Activated CD8-positive, alpha-beta memory T cell treated with anti-CD3 and anti-CD28 coated beads, Interleukin-2, amount 50 U/mL, for 1 hour (primary cell): ENCODE measurements around the gene DGKE.
A peak's percentile ranks its signal among the peaks of the same experiment; 100 is the strongest.

Source experiments
- DNase-seq: peaks from one replicate; pipeline ENCODE4 v3.0.0-alpha.2; 2020; ENCODE audit errors: extremely low read depth

Gene DGKE

DNA sequence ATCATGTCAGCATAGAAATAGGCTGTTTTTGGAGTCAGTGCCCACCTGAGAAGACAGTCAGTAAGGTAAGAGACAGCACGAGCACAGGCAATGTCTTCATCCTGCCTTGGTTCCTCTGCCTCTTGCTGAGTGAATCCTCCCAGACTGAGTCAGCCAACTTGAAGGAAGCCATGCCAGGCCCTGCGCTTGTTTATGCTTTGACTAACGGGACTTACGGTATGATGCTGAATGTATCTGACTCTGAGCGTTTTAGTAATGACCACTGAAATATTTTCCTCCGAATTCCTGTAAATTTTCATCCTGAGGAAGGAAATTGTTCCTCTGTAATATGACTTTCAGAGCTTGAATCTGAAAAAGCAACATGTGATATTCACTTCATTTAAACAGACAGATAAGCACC is 18.2 kb upstream of the DGKE start:
- no peak for DNase-seq

DNA sequence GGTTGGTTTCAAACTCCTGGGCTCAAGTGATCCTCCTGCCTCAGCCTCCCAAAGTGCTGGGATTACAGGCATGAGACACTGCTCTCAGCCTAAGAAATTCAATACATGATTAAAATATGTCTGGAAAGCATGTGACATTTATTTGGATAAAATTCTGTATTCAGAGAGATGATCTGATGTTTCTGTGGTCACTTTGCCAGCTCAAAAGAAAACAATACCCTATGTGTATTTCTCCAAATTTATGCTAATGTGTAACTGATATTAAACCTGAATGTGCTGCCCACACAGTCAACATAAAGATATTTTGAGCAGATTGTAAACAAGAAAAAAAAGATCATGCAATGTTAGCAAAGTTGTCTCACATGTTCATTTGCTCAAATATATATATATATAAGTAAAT is 16.9 kb upstream of the DGKE start:
- DNase-seq = no peak

DNA sequence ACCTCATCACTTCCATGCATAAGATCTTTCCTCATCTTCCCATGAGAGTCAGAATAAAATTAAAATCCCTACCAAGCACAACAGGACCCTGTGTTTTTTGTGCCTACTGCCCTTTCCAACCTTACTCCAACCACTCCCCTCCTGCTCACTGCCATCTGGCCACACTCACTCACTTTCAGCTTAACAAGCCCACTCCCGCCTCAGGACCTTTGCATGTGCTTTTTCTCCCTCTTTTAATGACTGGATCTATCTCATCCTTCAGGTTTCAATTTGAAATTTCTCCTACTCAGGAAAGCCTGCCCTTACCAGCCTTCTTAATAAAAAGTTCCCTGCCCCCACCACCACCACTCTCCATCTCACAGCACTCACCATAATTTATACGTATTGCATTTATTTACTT is 14.9 kb upstream of the DGKE start:
- no peak for DNase-seq

DNA sequence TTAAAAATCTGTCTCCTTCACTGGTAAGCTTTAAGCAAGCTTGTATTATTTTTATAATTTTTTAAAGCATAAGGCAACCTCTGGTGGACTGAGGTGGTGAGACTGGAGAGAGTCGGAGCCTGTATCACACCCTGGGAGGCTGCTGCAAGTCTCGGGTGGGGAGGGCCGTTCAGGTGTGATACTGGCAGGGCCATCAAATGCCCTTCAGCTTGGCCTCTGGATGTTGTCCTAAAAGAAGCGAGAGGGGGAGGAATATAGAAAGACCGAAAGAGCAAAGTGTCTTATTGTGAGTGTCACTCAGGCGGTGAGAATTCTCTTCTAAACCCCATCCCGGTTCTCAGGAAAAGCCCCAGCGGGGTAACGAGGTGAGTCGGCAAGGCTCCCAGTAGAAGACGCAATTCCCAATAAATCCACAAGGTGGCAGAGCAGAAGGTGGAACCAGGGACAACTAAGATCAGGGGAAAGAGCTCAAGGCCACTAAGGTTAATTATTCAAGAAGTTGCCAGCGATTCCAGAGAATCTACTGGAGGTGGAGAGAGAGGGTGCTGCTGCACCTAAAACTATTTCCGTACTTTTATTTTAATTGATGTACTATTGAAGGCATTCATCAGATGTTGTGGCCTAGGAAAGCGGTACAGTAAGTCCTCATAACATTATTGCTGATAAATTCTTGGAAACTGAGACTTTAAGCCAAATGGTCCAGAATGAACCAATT is 14.4 kb upstream of the DGKE start:
- DNase-seq = peak; percentile 32

DNA sequence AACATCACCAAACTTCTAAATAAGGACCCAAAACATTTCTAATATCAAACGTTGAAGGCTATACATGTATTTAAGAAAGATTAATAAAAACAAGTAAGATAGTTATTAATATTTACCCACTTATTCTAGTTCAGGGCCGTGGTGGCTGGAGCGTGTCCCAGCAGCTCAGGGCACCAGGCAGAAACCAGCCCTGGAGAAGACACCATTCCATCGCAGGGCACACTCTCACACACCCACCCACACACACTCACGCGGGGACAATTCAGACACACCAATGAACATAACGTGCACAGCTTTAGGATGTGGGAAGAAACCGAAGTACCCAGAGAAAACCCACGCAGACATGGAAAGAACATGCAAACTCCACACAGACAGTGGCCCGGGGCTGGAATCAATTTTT is 13.7 kb upstream of the DGKE start:
- DNase-seq = no peak

DNA sequence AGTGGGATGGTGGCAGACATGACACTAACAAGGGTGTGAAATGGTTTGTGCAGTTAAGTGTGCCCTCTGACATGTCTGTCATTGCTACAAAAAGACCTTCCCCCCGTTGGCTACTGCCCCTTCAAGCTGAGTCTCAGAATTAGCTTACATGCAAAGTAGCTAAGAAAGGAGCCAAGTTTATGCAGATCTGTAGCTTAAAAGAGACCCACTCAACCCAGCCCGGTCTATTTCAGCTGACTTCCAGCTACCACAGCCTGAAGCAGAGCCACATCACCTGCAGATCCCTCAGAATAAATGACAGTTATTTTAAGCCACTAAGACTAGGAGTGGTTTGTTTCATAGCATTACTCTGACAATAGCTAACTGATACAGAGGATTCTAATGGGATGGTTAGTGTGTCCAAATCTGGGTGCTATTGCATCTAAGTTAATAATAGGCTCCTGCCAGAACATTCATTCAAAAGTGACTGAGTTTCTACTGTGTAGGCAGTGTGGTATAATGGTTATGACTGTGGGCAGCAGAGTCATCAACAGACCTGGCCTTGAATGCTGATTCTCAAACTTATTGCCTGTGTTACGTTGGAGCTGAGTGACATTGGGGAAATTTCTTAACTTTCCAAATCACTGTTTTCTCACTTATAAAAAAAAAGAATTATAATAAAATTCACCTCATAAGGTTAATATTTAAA is 12.0 kb upstream of the DGKE start:
- no peak for DNase-seq

DNA sequence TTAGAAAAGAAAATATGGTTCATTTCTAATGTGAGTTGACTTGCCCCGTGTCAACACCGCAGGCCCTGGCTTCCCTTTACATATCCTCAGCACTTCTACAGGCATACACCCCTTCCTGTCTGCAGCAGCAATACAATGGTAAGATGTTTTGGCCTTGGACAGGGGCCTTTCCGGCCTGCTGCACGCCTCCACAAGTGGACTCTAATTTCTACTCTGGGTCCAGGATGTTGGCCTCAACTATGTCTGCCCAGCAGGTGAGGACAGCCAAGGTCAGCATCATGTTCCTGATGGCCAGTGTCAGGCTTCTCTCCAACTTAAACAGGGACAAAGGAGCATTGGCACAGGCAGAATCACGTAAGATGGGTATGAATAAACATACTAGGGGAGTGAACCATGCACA is 11.2 kb upstream of the DGKE start:
- DNase-seq = no peak

DNA sequence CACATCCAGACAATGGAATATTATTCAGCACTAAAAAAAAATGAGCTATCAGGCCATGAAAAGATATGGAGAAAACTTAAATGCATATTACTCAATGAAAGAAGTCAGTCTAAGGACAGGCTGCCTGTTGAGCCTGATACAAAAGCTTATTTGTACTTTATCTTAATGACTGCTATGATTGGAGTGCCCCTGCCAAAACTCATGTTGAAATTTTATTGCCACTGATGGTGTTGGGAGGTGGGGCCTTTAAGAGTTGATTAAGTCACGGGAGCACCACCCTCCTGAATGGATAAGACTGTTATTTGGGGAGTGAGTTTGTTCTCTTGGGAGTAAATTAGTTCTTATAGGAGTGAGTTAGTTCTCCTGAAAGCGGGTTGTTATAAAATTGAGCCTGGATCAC is 10.1 kb upstream of the DGKE start:
- DNase-seq = no peak

DNA sequence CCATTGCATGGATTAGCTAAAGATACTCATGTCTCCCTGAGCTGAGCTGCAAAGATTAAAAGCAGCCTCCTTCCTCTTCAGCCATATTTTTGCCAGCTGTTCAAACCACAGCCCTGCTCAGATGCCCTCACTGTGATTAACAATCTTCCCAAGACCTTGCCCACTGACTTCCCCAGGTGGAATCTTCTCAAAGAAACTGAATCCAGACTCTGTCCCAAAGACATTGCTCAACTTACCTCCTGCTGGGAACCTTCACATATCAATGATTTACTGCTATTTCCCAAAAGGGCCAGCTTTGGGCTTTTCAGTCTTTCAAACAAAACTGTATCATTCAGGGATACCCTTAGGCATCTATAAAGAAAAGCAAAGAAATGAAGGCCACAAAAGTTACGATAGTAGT is 9.4 kb upstream of the DGKE start:
- DNase-seq = no peak

DNA sequence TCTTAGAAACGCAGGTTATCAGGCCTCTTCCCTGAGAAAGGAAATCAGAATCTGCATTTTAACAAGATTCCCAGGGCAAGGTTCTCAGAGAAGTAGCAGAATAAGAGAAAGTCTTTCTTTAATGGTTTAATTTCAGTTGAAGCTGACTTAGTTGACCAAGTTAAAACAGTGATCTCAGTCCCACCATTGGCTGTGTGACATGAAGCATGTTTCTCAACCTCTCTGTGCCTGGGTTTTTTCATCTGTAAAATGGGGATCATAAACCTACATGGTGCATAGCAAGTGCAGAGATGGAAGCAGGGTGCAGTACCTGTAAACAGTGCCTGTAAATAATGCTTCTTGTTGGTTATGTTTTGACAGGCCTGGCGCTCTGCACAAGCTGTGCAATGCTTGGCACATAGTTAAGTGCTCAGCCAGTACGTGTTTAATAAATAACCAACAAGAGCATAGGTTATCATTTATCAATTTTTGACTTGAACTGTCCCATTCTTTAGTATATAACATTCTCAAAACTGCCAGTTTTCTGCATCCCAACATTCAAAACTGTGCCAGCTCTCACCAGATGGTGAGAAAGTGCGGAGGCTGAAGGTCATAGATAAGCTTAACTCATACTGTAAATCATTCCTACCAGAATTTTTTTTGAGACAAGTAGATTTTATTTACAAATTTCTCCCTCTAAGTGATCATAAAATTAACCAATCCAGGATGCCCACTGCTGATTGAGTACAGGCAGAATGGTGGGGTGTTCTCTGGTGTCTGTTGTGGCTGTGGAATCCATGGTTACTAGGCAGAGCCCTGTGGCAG is 7.1 kb upstream of the DGKE start:
- DNase-seq = no peak

DNA sequence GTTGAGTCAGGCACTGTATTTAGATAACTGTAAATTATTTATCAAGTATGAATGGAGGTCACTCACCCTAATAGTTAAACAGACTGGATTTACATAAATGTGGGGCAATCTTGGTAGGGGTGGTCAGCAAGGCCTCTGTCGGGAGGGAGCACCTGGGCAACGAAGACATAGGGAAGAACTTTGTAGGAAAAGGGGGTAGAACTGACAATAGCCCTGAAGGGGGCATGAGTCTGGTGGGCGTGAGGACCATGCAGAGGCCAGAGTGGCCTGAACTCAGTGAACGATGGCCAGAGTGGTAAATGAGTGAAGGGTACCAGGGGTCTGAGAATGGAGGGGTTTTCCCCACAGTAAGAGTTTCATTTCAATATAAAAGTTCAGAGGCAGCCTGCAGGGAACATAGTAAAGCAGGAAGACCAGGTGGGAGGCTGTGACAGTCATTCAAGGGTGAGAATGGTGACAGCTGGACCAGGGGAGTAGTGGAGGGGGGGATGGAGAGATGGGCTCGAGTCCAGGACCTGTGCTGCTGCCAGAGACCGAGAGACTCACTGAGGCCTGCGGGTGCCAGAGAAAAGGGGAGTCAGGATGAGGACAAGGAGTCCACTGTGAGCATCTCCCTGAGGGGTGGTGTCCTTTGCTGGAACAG is 3.1 kb upstream of the DGKE start:
- no peak for DNase-seq

DNA sequence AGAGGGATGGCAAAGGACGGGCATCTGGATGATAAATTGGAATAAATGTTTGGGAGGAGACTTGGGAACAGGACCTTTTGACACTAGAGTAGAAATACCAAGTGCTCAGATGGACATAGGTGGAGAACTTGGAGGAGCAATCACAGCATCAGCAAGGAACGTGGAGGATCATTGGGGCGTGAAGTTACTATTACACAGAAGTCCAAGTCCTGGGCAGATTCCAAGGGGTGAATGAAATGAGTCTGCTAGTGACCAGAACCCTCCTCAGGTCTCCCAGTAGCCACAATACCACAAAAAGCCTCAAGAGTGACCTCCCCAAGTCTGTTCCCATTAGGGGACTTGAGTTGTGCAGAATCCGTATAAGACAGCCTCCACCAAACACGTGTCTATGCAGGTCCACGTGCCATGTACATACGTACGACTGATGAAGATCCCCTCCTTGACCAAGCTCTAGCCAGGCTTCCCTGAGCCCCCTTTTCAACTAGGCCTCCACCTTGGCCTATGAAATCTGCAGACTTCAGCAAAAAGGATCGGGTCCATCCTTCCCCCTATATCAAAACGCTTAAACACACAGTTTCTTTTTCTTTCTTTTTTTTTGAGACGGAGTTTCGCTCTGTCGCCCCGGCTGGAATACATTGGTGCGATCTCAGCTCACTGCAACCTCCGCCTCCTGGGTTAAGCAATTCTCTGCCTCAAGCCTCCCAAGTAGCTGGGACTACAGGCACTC is 2.4 kb upstream of the DGKE start:
- no peak for DNase-seq

DNA sequence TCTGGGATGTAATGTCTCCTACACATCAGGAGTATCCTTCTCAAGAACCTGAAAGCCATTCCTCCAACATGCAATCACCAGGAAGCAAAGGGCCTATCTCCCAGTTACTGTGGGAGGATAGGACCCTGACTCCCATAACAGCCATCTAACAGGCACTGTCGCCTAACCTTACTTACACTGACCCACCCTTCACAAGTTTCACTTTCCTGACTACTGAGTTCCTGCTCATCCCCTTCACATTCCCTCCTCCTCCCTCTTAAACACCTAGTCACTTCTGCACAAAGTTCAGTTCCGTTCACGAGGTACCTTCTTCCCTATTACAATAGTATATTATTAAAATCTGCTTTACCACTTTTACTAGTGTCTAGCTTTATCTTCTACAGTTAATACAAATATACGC is 1.5 kb upstream of the DGKE start:
- no peak for DNase-seq

DNA sequence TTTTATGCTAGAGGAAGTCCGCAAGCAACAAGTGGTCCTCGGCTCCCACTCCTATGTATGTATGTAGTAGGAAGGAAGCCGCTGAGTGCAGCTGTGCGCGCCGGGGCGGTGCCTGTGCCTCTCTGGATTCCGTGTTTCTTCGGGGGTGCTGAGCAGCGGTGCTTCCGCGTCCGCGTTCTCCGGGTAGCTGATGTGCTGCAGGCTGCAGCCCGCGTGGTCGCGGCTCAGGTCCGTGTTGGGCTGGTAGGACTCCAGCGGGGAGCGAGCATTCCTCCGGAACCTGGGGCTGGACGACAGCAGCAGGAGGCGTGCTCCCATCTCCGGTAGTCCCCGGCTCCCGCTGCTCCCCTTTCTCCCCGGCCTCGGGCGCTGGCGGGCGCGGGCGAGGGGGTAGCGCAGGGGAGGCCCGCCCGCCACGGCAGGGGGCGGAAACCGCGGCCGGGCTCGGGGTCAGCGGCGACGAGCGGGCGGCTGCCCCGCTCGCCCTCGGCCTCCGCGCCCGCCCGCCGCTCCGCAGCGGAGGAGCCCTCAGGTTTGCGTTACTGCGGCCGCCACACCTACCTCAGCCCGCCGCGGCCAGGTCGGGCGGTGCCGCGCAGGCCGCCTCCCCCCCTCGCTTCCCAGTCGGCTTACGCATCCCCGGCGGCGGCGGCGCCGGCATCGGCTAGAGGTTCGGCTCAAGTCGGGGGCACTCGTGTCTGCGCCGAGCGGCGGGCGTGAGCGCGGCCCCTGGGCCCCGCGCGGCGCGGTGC is 718 bp upstream of the DGKE start:
- peak; percentile 20 for DNase-seq

DNA sequence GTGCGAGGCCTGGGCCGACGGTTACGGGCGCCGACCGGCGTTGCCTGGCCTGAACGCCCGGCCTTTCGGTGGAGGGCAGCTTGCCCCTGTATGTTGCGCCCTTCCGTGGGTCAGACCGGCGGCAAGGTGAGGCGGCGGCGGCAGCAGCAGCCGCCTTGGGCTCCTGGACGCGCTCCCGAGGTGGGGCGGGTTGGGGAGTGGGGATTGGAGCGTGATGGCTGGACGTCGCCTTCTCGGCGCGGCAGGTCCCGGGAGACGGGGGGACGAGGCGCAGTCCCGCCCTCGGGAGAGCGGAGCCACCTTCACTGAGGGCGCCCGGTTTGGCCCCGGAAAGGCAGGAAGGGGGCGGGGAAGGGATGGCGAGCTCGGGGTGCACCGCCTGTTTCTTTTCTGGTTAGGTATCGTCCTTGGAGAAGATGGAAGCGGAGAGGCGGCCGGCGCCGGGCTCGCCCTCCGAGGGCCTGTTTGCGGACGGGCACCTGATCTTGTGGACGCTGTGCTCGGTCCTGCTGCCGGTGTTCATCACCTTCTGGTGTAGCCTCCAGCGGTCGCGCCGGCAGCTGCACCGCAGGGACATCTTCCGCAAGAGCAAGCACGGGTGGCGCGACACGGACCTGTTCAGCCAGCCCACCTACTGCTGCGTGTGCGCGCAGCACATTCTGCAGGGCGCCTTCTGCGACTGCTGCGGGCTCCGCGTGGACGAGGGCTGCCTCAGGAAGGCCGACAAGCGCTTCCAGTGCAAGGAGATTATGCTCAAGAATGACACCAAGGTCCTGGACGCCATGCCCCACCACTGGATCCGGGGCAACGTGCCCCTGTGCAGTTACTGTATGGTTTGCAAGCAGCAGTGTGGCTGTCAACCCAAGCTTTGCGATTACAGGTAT is 671 bp downstream of the DGKE start:
- DNase-seq = peak; percentile 44

DNA sequence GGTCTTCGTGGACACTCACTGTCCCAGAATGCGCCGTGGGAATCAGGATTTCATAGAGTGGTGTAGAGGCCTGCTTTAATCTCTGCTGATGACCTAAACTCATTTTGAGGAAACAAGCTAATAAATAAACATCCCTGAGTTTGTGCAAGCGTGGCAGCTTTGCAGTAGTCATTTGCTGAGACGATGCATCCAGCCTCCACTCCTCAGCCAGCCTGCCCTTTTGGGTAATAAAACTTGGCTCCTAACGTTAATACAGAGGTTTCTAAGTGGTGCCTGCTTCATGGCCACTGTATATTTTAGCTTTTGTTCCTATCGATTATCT is 1.3 kb downstream of the DGKE start:
- no peak for DNase-seq

DNA sequence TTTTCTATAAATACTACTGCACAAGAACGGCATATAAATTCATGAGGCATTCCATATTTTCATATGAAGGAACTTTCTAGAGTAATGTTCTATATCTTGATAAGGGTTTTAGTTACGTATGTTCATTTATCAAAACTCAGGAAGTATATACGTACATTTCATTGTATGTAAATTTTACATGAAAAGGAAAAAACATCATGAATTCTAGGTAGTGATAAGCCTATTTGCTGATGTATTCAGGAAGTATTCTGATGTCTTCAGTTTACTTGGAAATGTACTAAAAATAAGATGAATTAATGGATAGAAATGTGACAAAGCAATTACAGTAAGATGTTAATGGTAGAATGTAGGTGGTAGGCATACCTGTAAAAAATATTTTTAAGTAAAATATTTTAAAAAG is 4.7 kb downstream of the DGKE start:
- DNase-seq = no peak

DNA sequence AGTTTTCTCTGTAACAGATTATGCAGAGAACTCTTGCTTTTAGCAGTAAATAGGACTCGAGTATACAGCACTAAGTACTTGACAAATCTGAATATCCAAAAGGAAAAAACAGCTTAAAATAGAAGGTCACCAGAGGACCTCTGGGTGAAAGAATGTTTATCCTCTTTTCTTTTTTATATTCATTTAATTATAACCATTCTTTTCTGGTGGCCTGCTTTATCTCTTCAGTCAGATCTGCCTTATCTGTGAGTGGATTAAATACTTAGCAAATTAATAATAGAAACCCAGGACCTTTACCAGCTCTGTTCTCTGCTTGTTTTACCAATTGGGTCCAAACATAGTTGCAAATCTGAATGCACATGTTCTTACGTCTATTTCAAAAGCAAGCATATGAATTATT is 8.6 kb downstream of the DGKE start:
- no peak for DNase-seq

DNA sequence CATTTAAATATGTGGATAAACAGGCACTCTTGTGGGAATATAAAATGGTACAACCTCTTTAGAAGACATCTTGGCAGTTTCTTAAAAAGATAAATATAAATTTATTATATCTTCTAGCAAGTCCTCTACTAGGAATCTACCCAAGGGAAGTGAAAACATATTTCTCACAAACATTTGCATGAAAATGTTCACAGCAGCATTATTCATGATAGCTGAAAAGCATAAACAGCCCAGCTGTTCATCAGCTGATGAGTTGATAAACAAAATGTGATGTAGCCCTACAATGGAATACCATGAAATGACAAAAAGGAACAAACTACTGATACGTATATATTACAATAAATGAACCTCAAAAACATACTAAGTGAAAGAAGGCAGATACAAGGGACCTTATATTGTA is 12.0 kb downstream of the DGKE start:
- DNase-seq = no peak

DNA sequence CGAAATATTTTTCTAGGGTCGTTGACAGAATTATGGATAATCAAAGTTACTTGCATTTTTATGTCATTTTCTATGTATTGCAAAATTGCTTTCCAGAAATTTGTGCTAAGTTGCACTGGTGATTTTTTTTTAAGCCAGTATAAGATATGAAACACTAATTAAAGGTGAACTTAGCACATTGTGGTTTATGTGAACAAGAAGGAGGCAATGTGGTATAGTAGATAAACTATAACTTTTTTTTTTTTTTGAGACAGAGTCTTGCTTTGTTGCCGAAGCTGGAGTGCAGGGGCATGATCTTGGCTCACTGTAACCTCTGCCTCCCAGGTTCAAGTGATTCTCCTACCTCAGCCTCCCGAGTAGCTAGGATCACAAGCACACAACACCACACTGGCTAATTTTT is 13.2 kb downstream of the DGKE start:
- no peak for DNase-seq
